HL-60 (cell line): ENCODE data around the gene COPG1.
A peak's percentile ranks its signal among the peaks of the same experiment; 100 is the strongest.

Source experiments
- DNase-seq, 2 experiments: peaks; one replicate each; pipeline ENCODE4 v3.0.0-alpha.2; 2010 to 2020; ENCODE audit warnings: low read depth in 1 of 2, low spot score in 1 of 2
- H3K27ac ChIP-seq: fragments of 250-450 bp; sonication (Bioruptor Pico); replicated peaks from 2 replicates; pipeline ENCODE4 v1.5.1; 2020; ENCODE audit warnings: mild to moderate bottlenecking, moderate library complexity
- H3K27me3 ChIP-seq: fragments of 250-450 bp; sonication (Bioruptor Pico); 2 replicates; pipeline ENCODE4 v1.5.1; 2021; ENCODE audit warnings: mild to moderate bottlenecking, moderate library complexity; ENCODE audit not compliant: insufficient read depth, poor library complexity, severe bottlenecking
- H3K4me3 ChIP-seq: replicated peaks from 2 replicates; pipeline ENCODE4 v1.5.1; 2011; ENCODE audit warnings: mild to moderate bottlenecking, control low read depth, low read length; ENCODE audit not compliant: insufficient read depth
- GABPA ChIP-seq: IDR thresholded peaks from 2 replicates; pipeline ENCODE4 v1.6.1; 2012; ENCODE audit warnings: low read depth
- POLR2AphosphoS5 ChIP-seq: IDR thresholded peaks from 2 replicates; pipeline ENCODE4 v1.6.1; 2012; ENCODE audit warnings: low read depth
- SPI1 ChIP-seq: IDR thresholded peaks from 2 replicates; pipeline ENCODE4 v1.6.1; 2012; ENCODE audit warnings: low read depth, mild to moderate bottlenecking, borderline replicate concordance
- TF ChIP-seq, protein P1 (sequence below): IDR thresholded peaks from 2 replicates; pipeline ENCODE4 v1.6.1; 2012; ENCODE audit warnings: low read depth; ENCODE audit not compliant: insufficient replicate concordance
- TF ChIP-seq, protein P2 (sequence below): IDR thresholded peaks from one replicate; pipeline ENCODE4 v1.5.1; 2011; ENCODE audit warnings: low read length, control low read depth, inconsistent platforms; ENCODE audit not compliant: insufficient read depth

The COPG1 gene

DNA sequence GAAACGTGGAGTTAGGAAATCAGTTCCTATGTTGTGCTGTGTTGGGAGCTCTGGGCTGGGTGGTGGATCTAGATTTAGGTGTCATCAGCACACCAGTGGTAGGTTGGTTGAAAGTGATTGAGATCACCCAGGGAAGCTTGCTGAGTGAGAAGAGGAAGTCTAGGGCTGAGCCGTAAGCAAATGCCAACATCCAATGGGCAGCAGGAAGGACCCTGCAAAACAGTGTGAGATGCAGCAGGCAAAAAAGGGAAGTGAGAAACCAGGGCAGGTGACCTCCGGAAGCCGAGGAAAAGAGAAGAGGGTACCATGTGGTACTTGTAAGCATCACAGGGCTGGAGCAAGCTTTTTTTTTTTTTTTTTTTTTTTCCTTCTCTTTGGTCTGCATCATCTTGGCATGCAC, 15.9 kb upstream of the COPG1 start:
- DNase-seq, result peak; percentile 97 to 98
- TF ChIP-seq, protein P1, sequence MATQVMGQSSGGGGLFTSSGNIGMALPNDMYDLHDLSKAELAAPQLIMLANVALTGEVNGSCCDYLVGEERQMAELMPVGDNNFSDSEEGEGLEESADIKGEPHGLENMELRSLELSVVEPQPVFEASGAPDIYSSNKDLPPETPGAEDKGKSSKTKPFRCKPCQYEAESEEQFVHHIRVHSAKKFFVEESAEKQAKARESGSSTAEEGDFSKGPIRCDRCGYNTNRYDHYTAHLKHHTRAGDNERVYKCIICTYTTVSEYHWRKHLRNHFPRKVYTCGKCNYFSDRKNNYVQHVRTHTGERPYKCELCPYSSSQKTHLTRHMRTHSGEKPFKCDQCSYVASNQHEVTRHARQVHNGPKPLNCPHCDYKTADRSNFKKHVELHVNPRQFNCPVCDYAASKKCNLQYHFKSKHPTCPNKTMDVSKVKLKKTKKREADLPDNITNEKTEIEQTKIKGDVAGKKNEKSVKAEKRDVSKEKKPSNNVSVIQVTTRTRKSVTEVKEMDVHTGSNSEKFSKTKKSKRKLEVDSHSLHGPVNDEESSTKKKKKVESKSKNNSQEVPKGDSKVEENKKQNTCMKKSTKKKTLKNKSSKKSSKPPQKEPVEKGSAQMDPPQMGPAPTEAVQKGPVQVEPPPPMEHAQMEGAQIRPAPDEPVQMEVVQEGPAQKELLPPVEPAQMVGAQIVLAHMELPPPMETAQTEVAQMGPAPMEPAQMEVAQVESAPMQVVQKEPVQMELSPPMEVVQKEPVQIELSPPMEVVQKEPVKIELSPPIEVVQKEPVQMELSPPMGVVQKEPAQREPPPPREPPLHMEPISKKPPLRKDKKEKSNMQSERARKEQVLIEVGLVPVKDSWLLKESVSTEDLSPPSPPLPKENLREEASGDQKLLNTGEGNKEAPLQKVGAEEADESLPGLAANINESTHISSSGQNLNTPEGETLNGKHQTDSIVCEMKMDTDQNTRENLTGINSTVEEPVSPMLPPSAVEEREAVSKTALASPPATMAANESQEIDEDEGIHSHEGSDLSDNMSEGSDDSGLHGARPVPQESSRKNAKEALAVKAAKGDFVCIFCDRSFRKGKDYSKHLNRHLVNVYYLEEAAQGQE, result no peak
- TF ChIP-seq SPI1, result peak; percentile 100
- no peak for TF ChIP-seq GABPA
- TF ChIP-seq, protein P2, sequence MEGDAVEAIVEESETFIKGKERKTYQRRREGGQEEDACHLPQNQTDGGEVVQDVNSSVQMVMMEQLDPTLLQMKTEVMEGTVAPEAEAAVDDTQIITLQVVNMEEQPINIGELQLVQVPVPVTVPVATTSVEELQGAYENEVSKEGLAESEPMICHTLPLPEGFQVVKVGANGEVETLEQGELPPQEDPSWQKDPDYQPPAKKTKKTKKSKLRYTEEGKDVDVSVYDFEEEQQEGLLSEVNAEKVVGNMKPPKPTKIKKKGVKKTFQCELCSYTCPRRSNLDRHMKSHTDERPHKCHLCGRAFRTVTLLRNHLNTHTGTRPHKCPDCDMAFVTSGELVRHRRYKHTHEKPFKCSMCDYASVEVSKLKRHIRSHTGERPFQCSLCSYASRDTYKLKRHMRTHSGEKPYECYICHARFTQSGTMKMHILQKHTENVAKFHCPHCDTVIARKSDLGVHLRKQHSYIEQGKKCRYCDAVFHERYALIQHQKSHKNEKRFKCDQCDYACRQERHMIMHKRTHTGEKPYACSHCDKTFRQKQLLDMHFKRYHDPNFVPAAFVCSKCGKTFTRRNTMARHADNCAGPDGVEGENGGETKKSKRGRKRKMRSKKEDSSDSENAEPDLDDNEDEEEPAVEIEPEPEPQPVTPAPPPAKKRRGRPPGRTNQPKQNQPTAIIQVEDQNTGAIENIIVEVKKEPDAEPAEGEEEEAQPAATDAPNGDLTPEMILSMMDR, result no peak
- TF ChIP-seq POLR2AphosphoS5, result peak; percentile 45; the same call in 1 of the 2 replicates
- H3K27ac ChIP-seq, result peak overlapping the region; percentile 67
- H3K27me3 ChIP-seq, result no peaks in the 10 kb centered on the region
- H3K4me3 ChIP-seq, result no peak overlapping the region

DNA sequence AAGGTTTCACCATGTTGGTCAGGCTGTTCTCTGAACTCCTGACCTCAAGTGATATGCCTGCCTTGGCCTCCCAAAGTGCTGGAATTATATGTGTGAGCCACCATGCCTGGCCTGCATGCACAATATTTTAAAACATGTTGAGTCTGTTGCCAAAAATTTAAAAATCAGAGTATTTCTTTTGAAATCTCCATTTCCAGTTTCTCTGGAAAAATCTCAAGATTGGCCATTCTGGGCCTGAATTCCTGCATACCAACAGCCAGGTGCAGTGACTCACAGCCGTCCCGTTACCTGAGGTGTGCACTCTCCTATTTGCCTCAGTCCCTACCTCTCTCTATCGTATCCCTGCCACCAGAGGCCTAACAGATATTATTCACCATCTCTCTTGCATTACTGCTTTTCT, 15.0 kb upstream of the COPG1 start:
- H3K27ac ChIP-seq, result peak overlapping the region; percentile 52
- TF ChIP-seq, protein P1, result no peak
- TF ChIP-seq, protein P2, result no peak
- TF ChIP-seq GABPA, result no peak
- TF ChIP-seq SPI1, result no peak
- TF ChIP-seq POLR2AphosphoS5, result no peak
- DNase-seq, result no peak
- no peak overlapping the region for H3K4me3 ChIP-seq
- H3K27me3 ChIP-seq, result no peaks in the 10 kb centered on the region

DNA sequence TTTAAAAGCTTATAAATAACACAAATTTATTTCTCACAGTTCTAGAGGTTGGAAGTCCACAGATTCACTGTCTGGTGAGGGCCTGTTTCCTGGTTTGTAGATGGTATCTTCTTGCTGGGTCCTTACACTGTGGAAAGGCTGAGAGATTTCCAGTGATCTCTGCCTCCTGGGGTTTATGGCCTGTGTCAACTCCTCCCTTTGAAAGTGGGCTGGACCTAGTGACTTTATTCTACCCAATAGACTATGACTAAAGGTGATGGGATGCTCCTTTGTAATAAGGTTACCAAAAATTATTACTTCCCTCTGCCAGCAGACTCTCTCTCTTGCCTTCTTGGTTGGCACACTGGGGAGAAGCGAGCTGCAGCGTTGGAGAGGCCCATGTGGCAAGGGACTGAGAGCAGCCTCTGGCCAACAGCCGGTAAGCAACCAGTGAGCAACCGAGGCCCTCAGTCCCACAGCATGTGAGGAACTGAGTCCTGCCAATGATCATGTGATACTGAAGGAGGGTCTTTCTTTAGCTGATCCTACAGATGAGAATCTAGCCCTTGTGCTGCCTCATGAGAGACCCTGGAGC, 14.0 kb upstream of the COPG1 start:
- DNase-seq, result no peak
- TF ChIP-seq, protein P2, result no peak
- TF ChIP-seq SPI1 (no peak), GABPA (no peak), POLR2AphosphoS5 (no peak)
- TF ChIP-seq, protein P1, result no peak

More for the DNA sequence above, 14.0 kb upstream of the COPG1 start:
- Histone ChIP-seq H3K27me3 (no peaks in the 10 kb centered on the region), H3K27ac (no peak overlapping the region), H3K4me3 (no peak overlapping the region)
